ENCODE results near the gene ITK.

The ITK gene

GRCh38 chr5:157212307-157212706 lies 31.7 kb downstream of the ITK start:
- Histone ChIP-seq H3K9ac (ENCODE audit: low read length) (no peak overlapping the region), H3K4me3 (ENCODE audit: low read depth, low read length) (no peak overlapping the region), H3K36me3 (ENCODE audit: control insufficient read depth, insufficient read depth, low read length) (no peaks in the 10 kb centered on the region), H3K9me3 (ENCODE audit: control insufficient read depth, insufficient read depth, low read depth, low read length) (no peaks in the 10 kb centered on the region), H3K27ac (ENCODE audit: low read depth, low read length) (no peak overlapping the region), H3K27me3 (ENCODE audit: control insufficient read depth, insufficient read depth, low read length) (no peaks in the 10 kb centered on the region), H3K4me1 (ENCODE audit: control insufficient read depth, insufficient read depth, low read length) (peaks cover 6% of the 10 kb centered on the region; the same call in 1 of the 2 replicates)

- Histone ChIP-seq H3K9ac (ENCODE audit: low read length) (no peak overlapping the region), H3K36me3 (ENCODE audit: control insufficient read depth, insufficient read depth, low read length) (no peaks in the 10 kb centered on the region), H3K27me3 (ENCODE audit: control insufficient read depth, insufficient read depth, low read length) (no peaks in the 10 kb centered on the region), H3K27ac (ENCODE audit: low read depth, low read length) (no peak overlapping the region), H3K4me1 (ENCODE audit: control insufficient read depth, insufficient read depth, low read length) (peaks cover 6% of the 10 kb centered on the region; the same call in 1 of the 2 replicates), H3K9me3 (ENCODE audit: control insufficient read depth, insufficient read depth, low read depth, low read length) (no peaks in the 10 kb centered on the region), H3K4me3 (ENCODE audit: low read depth, low read length) (no peak overlapping the region)
Measured at GRCh38 chr5:157213527-157214243, 33.0 kb downstream of the ITK start.

- Histone ChIP-seq H3K9ac (ENCODE audit: low read length) (no peak overlapping the region), H3K4me1 (ENCODE audit: control insufficient read depth, insufficient read depth, low read length) (peaks cover 6% of the 10 kb centered on the region; the same call in 1 of the 2 replicates)
Measured at GRCh38 chr5:157214415-157214814, 33.8 kb downstream of the ITK start.

GRCh38 chr5:157214861-157215513 lies 34.3 kb downstream of the ITK start:
- H3K4me1 ChIP-seq (ENCODE audit: control insufficient read depth, insufficient read depth, low read length) = peaks cover 6% of the 10 kb centered on the region; the same call in 1 of the 2 replicates
- H3K27me3 ChIP-seq (ENCODE audit: control insufficient read depth, insufficient read depth, low read length) = no peaks in the 10 kb centered on the region
- no peak overlapping the region for H3K27ac ChIP-seq (ENCODE audit: low read depth, low read length)
- H3K9ac ChIP-seq (ENCODE audit: low read length) = no peak overlapping the region
- no peaks in the 10 kb centered on the region for H3K9me3 ChIP-seq (ENCODE audit: control insufficient read depth, insufficient read depth, low read depth, low read length)
- no peaks in the 10 kb centered on the region for H3K36me3 ChIP-seq (ENCODE audit: control insufficient read depth, insufficient read depth, low read length)
- no peak overlapping the region for H3K4me3 ChIP-seq (ENCODE audit: low read depth, low read length)

More at GRCh38 chr5:157214415-157214814, 33.8 kb downstream of the ITK start:
- no peaks in the 10 kb centered on the region for H3K9me3 ChIP-seq (ENCODE audit: control insufficient read depth, insufficient read depth, low read depth, low read length)
- H3K36me3 ChIP-seq (ENCODE audit: control insufficient read depth, insufficient read depth, low read length) = no peaks in the 10 kb centered on the region
- no peaks in the 10 kb centered on the region for H3K27me3 ChIP-seq (ENCODE audit: control insufficient read depth, insufficient read depth, low read length)
- H3K4me3 ChIP-seq (ENCODE audit: low read depth, low read length) = no peak overlapping the region
- H3K27ac ChIP-seq (ENCODE audit: low read depth, low read length) = no peak overlapping the region

- no peak overlapping the region for H3K4me3 ChIP-seq (ENCODE audit: low read depth, low read length)
- no peaks in the 10 kb centered on the region for H3K36me3 ChIP-seq (ENCODE audit: control insufficient read depth, insufficient read depth, low read length)
- H3K4me1 ChIP-seq (ENCODE audit: control insufficient read depth, insufficient read depth, low read length) = peaks cover 6% of the 10 kb centered on the region; the same call in 1 of the 2 replicates
- no peaks in the 10 kb centered on the region for H3K9me3 ChIP-seq (ENCODE audit: control insufficient read depth, insufficient read depth, low read depth, low read length)
- H3K9ac ChIP-seq (ENCODE audit: low read length) = no peak overlapping the region
- H3K27ac ChIP-seq (ENCODE audit: low read depth, low read length) = no peak overlapping the region
- H3K27me3 ChIP-seq (ENCODE audit: control insufficient read depth, insufficient read depth, low read length) = no peaks in the 10 kb centered on the region
Measured at GRCh38 chr5:157215514-157216167, 35.0 kb downstream of the ITK start.

GRCh38 chr5:157216391-157217142 lies 35.9 kb downstream of the ITK start:
- H3K27me3 ChIP-seq (ENCODE audit: control insufficient read depth, insufficient read depth, low read length) = no peaks in the 10 kb centered on the region
- H3K27ac ChIP-seq (ENCODE audit: low read depth, low read length) = no peak overlapping the region

GRCh38 chr5:157217289-157218024 lies 36.8 kb downstream of the ITK start:
- no peak overlapping the region for H3K27ac ChIP-seq (ENCODE audit: low read depth, low read length)
- H3K4me3 ChIP-seq (ENCODE audit: low read depth, low read length) = no peak overlapping the region
- peaks cover 6% of the 10 kb centered on the region; the same call in 1 of the 2 replicates for H3K4me1 ChIP-seq (ENCODE audit: control insufficient read depth, insufficient read depth, low read length)
- H3K36me3 ChIP-seq (ENCODE audit: control insufficient read depth, insufficient read depth, low read length) = no peaks in the 10 kb centered on the region
- no peaks in the 10 kb centered on the region for H3K27me3 ChIP-seq (ENCODE audit: control insufficient read depth, insufficient read depth, low read length)
- no peaks in the 10 kb centered on the region for H3K9me3 ChIP-seq (ENCODE audit: control insufficient read depth, insufficient read depth, low read depth, low read length)
- no peak overlapping the region for H3K9ac ChIP-seq (ENCODE audit: low read length)

More at GRCh38 chr5:157216391-157217142, 35.9 kb downstream of the ITK start:
- Histone ChIP-seq H3K36me3 (ENCODE audit: control insufficient read depth, insufficient read depth, low read length) (no peaks in the 10 kb centered on the region), H3K9ac (ENCODE audit: low read length) (no peak overlapping the region), H3K9me3 (ENCODE audit: control insufficient read depth, insufficient read depth, low read depth, low read length) (no peaks in the 10 kb centered on the region), H3K4me1 (ENCODE audit: control insufficient read depth, insufficient read depth, low read length) (peaks cover 6% of the 10 kb centered on the region; the same call in 1 of the 2 replicates), H3K4me3 (ENCODE audit: low read depth, low read length) (no peak overlapping the region)

GRCh38 chr5:157219491-157220271 lies 39.0 kb downstream of the ITK start:
- Histone ChIP-seq H3K9ac (ENCODE audit: low read length) (no peak overlapping the region), H3K36me3 (ENCODE audit: control insufficient read depth, insufficient read depth, low read length) (no peaks in the 10 kb centered on the region), H3K27ac (ENCODE audit: low read depth, low read length) (no peak overlapping the region), H3K27me3 (ENCODE audit: control insufficient read depth, insufficient read depth, low read length) (no peaks in the 10 kb centered on the region), H3K9me3 (ENCODE audit: control insufficient read depth, insufficient read depth, low read depth, low read length) (no peaks in the 10 kb centered on the region), H3K4me3 (ENCODE audit: low read depth, low read length) (no peak overlapping the region), H3K4me1 (ENCODE audit: control insufficient read depth, insufficient read depth, low read length) (peaks cover 6% of the 10 kb centered on the region; the same call in 1 of the 2 replicates)

GRCh38 chr5:157221959-157222358 lies 41.3 kb downstream of the ITK start:
- H3K27me3 ChIP-seq (ENCODE audit: control insufficient read depth, insufficient read depth, low read length) = no peaks in the 10 kb centered on the region
- no peak overlapping the region for H3K4me3 ChIP-seq (ENCODE audit: low read depth, low read length)
- H3K4me1 ChIP-seq (ENCODE audit: control insufficient read depth, insufficient read depth, low read length) = no peaks in the 10 kb centered on the region
- no peaks in the 10 kb centered on the region for H3K9me3 ChIP-seq (ENCODE audit: control insufficient read depth, insufficient read depth, low read depth, low read length)
- no peak overlapping the region for H3K27ac ChIP-seq (ENCODE audit: low read depth, low read length)
- H3K36me3 ChIP-seq (ENCODE audit: control insufficient read depth, insufficient read depth, low read length) = no peaks in the 10 kb centered on the region
- H3K9ac ChIP-seq (ENCODE audit: low read length) = no peak overlapping the region

All from HUES6 (cell line).